K562 (cell line): ENCODE measurements around the gene ADAP1. TPM values are rescaled to one million over a fixed set of nuclear protein-coding genes. Genes with fewer than 3 reads are reported as not detected.
A peak's percentile ranks its signal among the peaks of the same experiment; 100 is the strongest.

ENCODE experiments used
- ATAC-seq: fragments of 200-7000 bp; cut with Tn5 transposase; 3 replicates; pipeline ENCODE4 v1.9.1; 2020; ENCODE audit warnings: moderate library complexity
- BruUV-seq: library from RNA; stranded (reverse); fragments of 400-500 nt; replicated peaks from 2 replicates; lab custom pipeline; 2021; lab: Mats Ljungman, UMichigan
- CTCF ChIA-PET: fragments of 300-600 bp; formaldehyde crosslinking; extraction: SDS; loops from one replicate; lab custom pipeline; 2021; ENCODE audit warnings: low intra/inter-chr PET ratio; lab: Yijun Ruan, JAX
- POLR2A ChIA-PET: fragments of 300-600, 350-650 bp; sonication (Branson Sonifier 250); formaldehyde crosslinking; extraction: SDS; loops from one replicate; lab custom pipeline; 2021; ENCODE audit warnings: antibody characterized with exemption, inconsistent platforms; lab: Yijun Ruan, JAX
- DNase-seq, 4 experiments: peaks; one replicate each; pipeline versions ENCODE4 v3.0.0 to v3.0.0-alpha.2; 2011 to 2018; ENCODE audit warnings: low spot score in 3 of 4, mixed read lengths in 3 of 4; ENCODE audit errors: extremely low read depth in 1 of 4
- FAIRE-seq: peaks from 2 replicates; lab custom pipeline; 2011; peaks lifted over from hg19 to GRCh38; lab: Jason Lieb, UNC
- H2AFZ ChIP-seq: 2 replicates; pipeline ENCODE4 v1.6.0; 2011; ENCODE audit warnings: low read depth, low read length, control low read depth, inconsistent platforms
- H3K27ac ChIP-seq: fragments of 200-600 bp; 3 replicates; pipeline ENCODE4 v1.8.0; 2011; ENCODE audit warnings: low read depth, mild to moderate bottlenecking, control low read depth, inconsistent platforms, low read length, moderate library complexity, mixed read lengths; ENCODE audit errors: extremely low read depth
- H3K27me3 ChIP-seq, 2 experiments: fragments of 300-600 bp in 1 of 2; 2 replicates in 1 of 2; 3 replicates in 1 of 2; pipeline versions ENCODE4 v1.6.0 to v1.8.0; 2011; ENCODE audit warnings: inconsistent platforms in 2 of 2, low read length in 2 of 2, mild to moderate bottlenecking in 1 of 2, mixed read lengths in 1 of 2, moderate library complexity in 1 of 2; ENCODE audit not compliant: control insufficient read depth in 2 of 2, insufficient read depth in 2 of 2
- H3K36me3 ChIP-seq: fragments of 300-600 bp; 3 replicates; pipeline ENCODE4 v1.8.0; 2011; ENCODE audit warnings: mild to moderate bottlenecking, low read length, inconsistent platforms; ENCODE audit not compliant: control insufficient read depth, insufficient read depth
- H3K4me1 ChIP-seq, 2 experiments: fragments of 200-600 bp in 1 of 2; replicated peaks in 1 of 2; 2 replicates in 1 of 2; 3 replicates in 1 of 2; pipeline versions ENCODE4 v1.5.1 to v1.8.0; 2011; ENCODE audit warnings: inconsistent platforms in 2 of 2, low read length in 2 of 2, mild to moderate bottlenecking in 1 of 2, mixed read lengths in 1 of 2, moderate library complexity in 1 of 2; ENCODE audit not compliant: control insufficient read depth in 2 of 2, insufficient read depth in 2 of 2
- H3K4me2 ChIP-seq: 2 replicates; pipeline ENCODE4 v1.6.1; 2011; ENCODE audit warnings: low read length, control low read depth, inconsistent platforms, mixed read lengths; ENCODE audit not compliant: insufficient read depth
- H3K4me3 ChIP-seq: fragments of 200-600 bp; sonication (generic), shearing (Covaris generic); 2 replicates; pipeline ENCODE4 v1.5.1; 2016; ENCODE audit warnings: control low read depth, inconsistent platforms
- H3K79me2 ChIP-seq: fragments of 200-600 bp; 3 replicates; pipeline ENCODE4 v1.8.0; 2011; ENCODE audit warnings: low read length, inconsistent platforms; ENCODE audit not compliant: control insufficient read depth, insufficient read depth
- H3K9ac ChIP-seq, 2 experiments: 2 replicates each; pipeline versions ENCODE4 v1.6.0 to v1.6.1; 2011; ENCODE audit warnings: low read depth in 2 of 2, low read length in 2 of 2, control low read depth in 1 of 2, inconsistent platforms in 1 of 2, mild to moderate bottlenecking in 1 of 2, mixed read lengths in 1 of 2; ENCODE audit not compliant: insufficient read depth in 1 of 2
- H3K9me1 ChIP-seq: one replicate; pipeline ENCODE4 v1.6.0; 2011; ENCODE audit warnings: inconsistent platforms, mild to moderate bottlenecking, low read length, moderate library complexity; ENCODE audit not compliant: control insufficient read depth, insufficient read depth
- H3K9me3 ChIP-seq: replicated peaks from 2 replicates; pipeline ENCODE4 v1.5.1; 2011; ENCODE audit warnings: low read depth, low read length, inconsistent platforms; ENCODE audit not compliant: control insufficient read depth, insufficient read depth
- H4K20me1 ChIP-seq: replicated peaks from 2 replicates; pipeline ENCODE4 v1.6.1; 2011; ENCODE audit warnings: low read length, inconsistent platforms, mixed read lengths; ENCODE audit not compliant: control insufficient read depth, insufficient read depth
- CBX8 ChIP-seq: fragments of 200-600 bp; sonication (generic); IDR thresholded peaks from 2 replicates; pipeline ENCODE4 v1.6.1; 2012; ENCODE audit warnings: borderline replicate concordance, mixed run types, low read depth, mild to moderate bottlenecking, moderate library complexity, mixed read lengths, low read length, control low read depth, inconsistent platforms; ENCODE audit not compliant: poor library complexity, severe bottlenecking; ENCODE audit errors: extremely low read depth
- CREM ChIP-seq: IDR thresholded peaks from 2 replicates; pipeline ENCODE4 v1.6.1; 2014; ENCODE audit warnings: antibody characterized with exemption, low read depth
- GTF2B ChIP-seq: IDR thresholded peaks from 2 replicates; pipeline ENCODE4 v1.6.1; 2011; ENCODE audit not compliant: insufficient read length; ENCODE audit errors: extremely low read depth
- HNRNPH1 ChIP-seq: fragments of 200-400 bp; formaldehyde crosslinking; optimal IDR thresholded peaks from 2 replicates; pipeline ENCODE3; 2017; ENCODE audit warnings: low read depth, mild to moderate bottlenecking, low read length, moderate library complexity
- HNRNPLL ChIP-seq: fragments of 200-400 bp; formaldehyde crosslinking; IDR thresholded peaks from 2 replicates; pipeline ENCODE4 v1.6.1; 2017; ENCODE audit warnings: low read length, low read depth, mild to moderate bottlenecking; ENCODE audit not compliant: poor library complexity, severe bottlenecking
- KLF16 ChIP-seq: IDR thresholded peaks from 2 replicates; pipeline ENCODE4 v1.6.1; 2016; ENCODE audit warnings: antibody characterized with exemption
- POLR2AphosphoS2 ChIP-seq: IDR thresholded peaks from 2 replicates; pipeline ENCODE4 v1.6.1; 2012; ENCODE audit warnings: low read length, improper control_type of control experiment
- RBM39 ChIP-seq: fragments of 200-400 bp; formaldehyde crosslinking; optimal IDR thresholded peaks from 2 replicates; pipeline ENCODE3; 2018; ENCODE audit warnings: low read depth, low read length
- SMARCA5 ChIP-seq: fragments of 450-650 bp; IDR thresholded peaks from 2 replicates; pipeline ENCODE4 v1.6.1; 2016
- SMARCE1 ChIP-seq: fragments of 450-650 bp; IDR thresholded peaks from 2 replicates; pipeline ENCODE4 v1.7.1; 2016; ENCODE audit warnings: mild to moderate bottlenecking
- SNRNP70 ChIP-seq: fragments of 200-400 bp; formaldehyde crosslinking; optimal IDR thresholded peaks from 2 replicates; pipeline ENCODE3; 2017; ENCODE audit warnings: low read depth, low read length
- TAF7 ChIP-seq: fragments of 450-650 bp; IDR thresholded peaks from 2 replicates; pipeline ENCODE4 v1.6.1; 2016; ENCODE audit warnings: missing genetic modification characterization, missing compliant biosample characterization
- TCF3 ChIP-seq: sonication (generic); formaldehyde crosslinking; IDR thresholded peaks from 2 replicates; pipeline ENCODE4 v1.4.0; 2020; ENCODE audit warnings: mild to moderate bottlenecking, missing genetic modification reagents
- ZNF224 ChIP-seq: sonication (generic); formaldehyde crosslinking; IDR thresholded peaks from 2 replicates; pipeline ENCODE4 v1.8.0; 2022; ENCODE audit warnings: mild to moderate bottlenecking, missing genetic modification reagents
- ZNF324 ChIP-seq: fragments of 250-450 bp; sonication (Bioruptor Pico); IDR thresholded peaks from 2 replicates; pipeline ENCODE4 v1.4.0; 2020; ENCODE audit warnings: mild to moderate bottlenecking
- ZNF398 ChIP-seq: fragments of 250-450 bp; sonication (Bioruptor Pico); IDR thresholded peaks from 2 replicates; pipeline ENCODE4 v1.8.0; 2021; ENCODE audit warnings: moderate library complexity, mild to moderate bottlenecking, inconsistent platforms
- WGBS: fragments of 100-300 bp; shearing (Covaris generic); methylation state at CpG from one replicate; pipeline ENCODE4 v1.1.6; 2016; ENCODE audit warnings: low coverage, mixed read lengths; ENCODE audit not compliant: insufficient coverage; ENCODE audit errors: missing lambda C conversion rate; 5-methylcytosine and 5-hydroxymethylcytosine counted together
- in situ Hi-C: fragments of 300-500 bp; cut with MboI; formaldehyde crosslinking; loops from 4 replicates; pipeline ENCODE4 v1.15.0; 2018; ENCODE audit warnings: inconsistent platforms, mixed read lengths
- intact Hi-C: fragments of 100-400 bp; cut with micrococcal nuclease; formaldehyde crosslinking; loops from 2 replicates; pipeline ENCODE4 v1.14.2; 2022
- polyA plus RNA-seq, 8 experiments: library from polyadenylated mRNA; depleted of rRNA in 4 of 8; stranded (reverse) in 5 of 8; unstranded in 3 of 8; fragments of >200 nt; fragmentation: Nextera tagmentation in 2 of 8; fragmentation: Illumina TruSeq in 1 of 8; extraction: Ambion mirVana in 2 of 8; extraction: Trizol in 1 of 8; gene quantifications; 2 replicates each; pipeline versions ENCODE4 v1.2.1 to v1.2.3, GENCODE V29; 2011 to 2014; ENCODE audit warnings: inconsistent platforms in 1 of 8, missing spikeins in 1 of 8
- total RNA-seq, 7 experiments: library from RNA; depleted of rRNA in 6 of 7; stranded (reverse); fragments of >200 nt in 6 of 7; fragmentation: Illumina TruSeq in 2 of 7; extraction: Trizol in 2 of 7; gene quantifications; 2 replicates each; pipeline versions ENCODE4 v1.2.1 to v1.2.3, GENCODE V29; 2011 to 2021; ENCODE audit warnings: low replicate concordance in 1 of 7

ADAP1 gene
- total and polyA plus RNA-seq, 9 of the 15 experiments (the other 6 are each of a cell fraction or from before 2014, with no cell fraction given): 0.27 to 1.4 (median 0.52) TPM; not detected in 3

- BruUV-seq: no TSS peak
- intact Hi-C loops: no loop called here
- Histone ChIP-seq H3K36me3 (peaks cover 87% of the 10 kb centered on the region), H3K9me3 (no peaks in the 10 kb centered on the region), H3K27me3 (no peaks in the 10 kb centered on the region), H3K79me2 (no peaks in the 10 kb centered on the region), H2AFZ (no peak overlapping the region), H3K9me1 (peaks cover 4% of the 10 kb centered on the region), H3K9ac (peak overlapping the region in 1 of 2 experiments; percentile 33; a peak in 1 of 4 replicates), H3K4me3 (no peak overlapping the region), H4K20me1 (0 out of 2 replicates have a peak, but pooled peaks cover 5% of the 10 kb centered on the region), H3K4me1 (peaks cover 14 to 29% of the 10 kb centered on the region in 2 experiments; a peak in 4 of 5 replicates), H3K27ac (no peak overlapping the region), H3K4me2 (no peak overlapping the region)
- ATAC-seq (no peak), DNase-seq (no peak), FAIRE-seq (no peak)
- WGBS: 95% methylated on average over 17 of the region's 21 CpGs
- TF ChIP-seq RBM39 (no peak), KLF16 (no peak), ZNF398 (CRISPR knock-in tag) (no peak), ZNF224 (CRISPR knock-in tag) (no peak), SNRNP70 (no peak), HNRNPH1 (no peak), SMARCA5 (no peak), TAF7 (no peak), TCF3 (CRISPR knock-in tag) (no peak), ZNF324 (CRISPR knock-in tag) (no peak), CBX8 (no peak), SMARCE1 (no peak), CREM (no peak), HNRNPLL (no peak), GTF2B (no peak), POLR2AphosphoS2 (no peak)
- CTCF ChIA-PET: no interaction called here
- in situ Hi-C loops: no loop called here
- POLR2A ChIA-PET: interaction anchor here (0.5 to 1.7 kb wide), 2 partner anchors 12 to 446 kb away, joined by 3 to 9 read pairs; no protein-coding TSS in a partner anchor
Observed at GRCh38 chr7:860149-860548, 94.3 kb downstream of the ADAP1 start.
